ENCODE measurements around the gene RDH8. TPM values are rescaled to one million over a fixed set of nuclear protein-coding genes. Genes with fewer than 3 reads are reported as not detected.

The RDH8 gene
- total RNA-seq, 6 experiments from 2014 or later: not detected

- TF ChIP-seq CTCF (IDR thresholded peaks at IDR 0.05): no peak
- Mint-ChIP-seq H3K9me3 (no peaks in the 10 kb centered on the region), H3K27ac (no peak overlapping the region), H3K4me1 (ENCODE audit: low read depth) (no peaks in the 10 kb centered on the region), H3K36me3 (ENCODE audit: low read depth) (peaks cover 7% of the 10 kb centered on the region; the same call in 1 of the 2 replicates), H3K4me3 (no peak overlapping the region), H3K27me3 (ENCODE audit: insufficient read depth) (no peaks in the 10 kb centered on the region; the same call in 1 of the 2 replicates)
- DNase-seq: no peak
Measured at GRCh38 chr19:9969688-9969975, 43.7 kb upstream of the RDH8 start.

GRCh38 chr19:9970481-9970880 lies 42.8 kb upstream of the RDH8 start:
- H3K27ac Mint-ChIP-seq: no peak overlapping the region
- peaks cover 7% of the 10 kb centered on the region; the same call in 1 of the 2 replicates for H3K36me3 Mint-ChIP-seq (ENCODE audit: low read depth)
- no peaks in the 10 kb centered on the region; the same call in 1 of the 2 replicates for H3K27me3 Mint-ChIP-seq (ENCODE audit: insufficient read depth)
- no peaks in the 10 kb centered on the region for H3K4me1 Mint-ChIP-seq (ENCODE audit: low read depth)
- DNase-seq: no peak
- no peak overlapping the region for H3K4me3 Mint-ChIP-seq
- H3K9me3 Mint-ChIP-seq: no peaks in the 10 kb centered on the region
- TF ChIP-seq CTCF (IDR thresholded peaks at IDR 0.05): no peak

- H3K4me3 Mint-ChIP-seq: no peak overlapping the region
- H3K4me1 Mint-ChIP-seq (ENCODE audit: low read depth): no peaks in the 10 kb centered on the region
- TF ChIP-seq CTCF (IDR thresholded peaks at IDR 0.05): no peak
- DNase-seq: no peak
- no peak overlapping the region for H3K27ac Mint-ChIP-seq
- H3K27me3 Mint-ChIP-seq (ENCODE audit: insufficient read depth): no peaks in the 10 kb centered on the region; the same call in 1 of the 2 replicates
- no peaks in the 10 kb centered on the region for H3K9me3 Mint-ChIP-seq
- peaks cover 7% of the 10 kb centered on the region; the same call in 1 of the 2 replicates for H3K36me3 Mint-ChIP-seq (ENCODE audit: low read depth)
Measured at GRCh38 chr19:9971166-9971897, 42.0 kb upstream of the RDH8 start.

GRCh38 chr19:9972103-9972502 lies 41.2 kb upstream of the RDH8 start:
- H3K4me3 Mint-ChIP-seq: no peak overlapping the region
- TF ChIP-seq CTCF (IDR thresholded peaks at IDR 0.05): no peak
- H3K4me1 Mint-ChIP-seq (ENCODE audit: low read depth): no peaks in the 10 kb centered on the region
- peaks cover 7% of the 10 kb centered on the region; the same call in 1 of the 2 replicates for H3K36me3 Mint-ChIP-seq (ENCODE audit: low read depth)
- H3K9me3 Mint-ChIP-seq: no peaks in the 10 kb centered on the region
- DNase-seq: no peak
- H3K27me3 Mint-ChIP-seq (ENCODE audit: insufficient read depth): no peaks in the 10 kb centered on the region; the same call in 1 of the 2 replicates
- H3K27ac Mint-ChIP-seq: no peak overlapping the region

GRCh38 chr19:9981406-9982260 lies 31.6 kb upstream of the RDH8 start:
- H3K4me3 Mint-ChIP-seq: no peak overlapping the region
- DNase-seq: no peak
- no peak overlapping the region for H3K27ac Mint-ChIP-seq
- H3K27me3 Mint-ChIP-seq (ENCODE audit: insufficient read depth): peaks cover 4% of the 10 kb centered on the region
- no peak for TF ChIP-seq CTCF (IDR thresholded peaks at IDR 0.05)
- no peaks in the 10 kb centered on the region for H3K36me3 Mint-ChIP-seq (ENCODE audit: low read depth)
- no peaks in the 10 kb centered on the region for H3K9me3 Mint-ChIP-seq
- H3K4me1 Mint-ChIP-seq (ENCODE audit: low read depth): peaks cover 2% of the 10 kb centered on the region
